H1 (cell line): ENCODE data around the gene AIFM3. TPM values are rescaled to one million over a fixed set of nuclear protein-coding genes. Genes with fewer than 3 reads are reported as not detected.
A peak's percentile ranks its signal among the peaks of the same experiment; 100 is the strongest.

Experiments used
- CTCF ChIA-PET: fragments of 300-600 bp; sonication (Branson Sonifier 250); formaldehyde crosslinking; loops from one replicate; lab custom pipeline; 2021; ENCODE audit not compliant: partially characterized antibody; lab: Charles Lee
- POLR2A ChIA-PET: fragments of 300-600 bp; sonication (Branson Sonifier 250); formaldehyde crosslinking; loops from one replicate; lab custom pipeline; 2021; ENCODE audit warnings: inconsistent platforms; ENCODE audit not compliant: partially characterized antibody; lab: Charles Lee
- DNase-seq, 2 experiments: peaks; one replicate each; pipeline versions ENCODE4 v3.0.0 to v3.0.0-alpha.2; 2010 to 2022; ENCODE audit warnings: low spot score in 2 of 2, low read depth in 1 of 2, mixed read lengths in 1 of 2
- FAIRE-seq: peaks from 2 replicates; lab custom pipeline; 2011; peaks lifted over from hg19 to GRCh38; lab: Jason Lieb, UNC
- H2AFZ ChIP-seq: 2 replicates; pipeline ENCODE4 v1.8.1; 2012; ENCODE audit warnings: low read length, inconsistent platforms
- H2AK5ac ChIP-seq: 2 replicates; pipeline ENCODE4 v1.6.1; 2013; ENCODE audit warnings: low read depth, low read length
- H2BK120ac ChIP-seq: replicated peaks from 2 replicates; pipeline ENCODE3; 2013; ENCODE audit warnings: low read depth, low read length, inconsistent platforms
- H2BK12ac ChIP-seq: 2 replicates; pipeline ENCODE4 v1.6.1; 2013; ENCODE audit warnings: low read depth, low read length
- H2BK15ac ChIP-seq: 2 replicates; pipeline ENCODE4 v1.6.1; 2013; ENCODE audit warnings: low read length
- H2BK20ac ChIP-seq: 2 replicates; pipeline ENCODE4 v1.6.1; 2013; ENCODE audit warnings: low read length
- H2BK5ac ChIP-seq: 2 replicates; pipeline ENCODE4 v1.6.1; 2013; ENCODE audit warnings: low read depth, low read length
- H3K14ac ChIP-seq: 2 replicates; pipeline ENCODE4 v1.6.1; 2013; ENCODE audit warnings: inconsistent platforms; ENCODE audit not compliant: insufficient read length
- H3K18ac ChIP-seq: 2 replicates; pipeline ENCODE4 v1.6.1; 2013; ENCODE audit warnings: low read length; ENCODE audit errors: extremely low read depth
- H3K23ac ChIP-seq: 2 replicates; pipeline ENCODE4 v1.6.1; 2013; ENCODE audit warnings: inconsistent platforms; ENCODE audit not compliant: insufficient read length
- H3K23me2 ChIP-seq: 2 replicates; pipeline ENCODE4 v1.6.1; 2013; ENCODE audit warnings: low read depth, low read length
- H3K27ac ChIP-seq: 2 replicates; pipeline ENCODE4 v1.6.1; 2011; ENCODE audit warnings: low read depth, low read length, inconsistent platforms
- H3K27me3 ChIP-seq, 4 experiments: replicated peaks in 1 of 4; 1 replicate in 1 of 4; 2 replicates in 3 of 4; pipeline versions ENCODE4 v1.6.1 to v1.8.1; 2011 to 2013; ENCODE audit warnings: low read length in 3 of 4, mild to moderate bottlenecking in 3 of 4, inconsistent platforms in 2 of 4, mixed read lengths in 2 of 4, moderate library complexity in 1 of 4; ENCODE audit not compliant: control insufficient read depth in 3 of 4, insufficient read depth in 3 of 4; ENCODE audit errors: extremely low read depth in 1 of 4
- H3K36me3 ChIP-seq, 4 experiments: 2 replicates each; pipeline versions ENCODE4 v1.6.1 to v1.8.1; 2011 to 2013; ENCODE audit warnings: mild to moderate bottlenecking in 4 of 4, low read length in 3 of 4, moderate library complexity in 2 of 4, control low read depth in 1 of 4, inconsistent platforms in 1 of 4; ENCODE audit not compliant: insufficient read depth in 4 of 4, control insufficient read depth in 2 of 4
- H3K4ac ChIP-seq: replicated peaks from 2 replicates; pipeline ENCODE3; 2013; ENCODE audit warnings: low read length, low read depth, mixed read lengths, inconsistent platforms; ENCODE audit not compliant: insufficient read length
- H3K4me1 ChIP-seq, 4 experiments: replicated peaks in 1 of 4; 1 replicate in 1 of 4; 2 replicates in 3 of 4; pipeline versions ENCODE4 v1.6.1 to v1.8.1; 2011 to 2013; ENCODE audit warnings: low read length in 3 of 4, inconsistent platforms in 2 of 4, mixed read lengths in 1 of 4; ENCODE audit not compliant: insufficient read depth in 4 of 4, control insufficient read depth in 3 of 4
- H3K4me2 ChIP-seq, 2 experiments: 2 replicates each; pipeline versions ENCODE4 v1.6.1 to v1.8.1; 2011 to 2013; ENCODE audit warnings: low read depth in 2 of 2, low read length in 2 of 2, control low read depth in 1 of 2, inconsistent platforms in 1 of 2, mild to moderate bottlenecking in 1 of 2; ENCODE audit not compliant: insufficient read depth in 1 of 2
- H3K4me3 ChIP-seq, 4 experiments: fragments of 200-600, 300-600 bp in 1 of 4; sonication (generic), shearing (Covaris generic), sonication (Bioruptor Twin) in 1 of 4; 2 replicates each; pipeline versions ENCODE4 v1.5.1 to v1.8.1; 2011 to 2016; ENCODE audit warnings: low read length in 4 of 4, low read depth in 3 of 4, control low read depth in 2 of 4, inconsistent platforms in 2 of 4, mild to moderate bottlenecking in 2 of 4, mixed read lengths in 1 of 4, moderate library complexity in 1 of 4; ENCODE audit not compliant: insufficient read depth in 2 of 4; ENCODE audit errors: extremely low read depth in 1 of 4
- H3K56ac ChIP-seq: replicated peaks from 2 replicates; pipeline ENCODE3; 2013; ENCODE audit warnings: low read depth, mild to moderate bottlenecking, mixed read lengths, low read length, inconsistent platforms; ENCODE audit not compliant: insufficient read length
- H3K79me1 ChIP-seq: 2 replicates; pipeline ENCODE4 v1.6.1; 2013; ENCODE audit warnings: low read depth, low read length, control low read depth
- H3K79me2 ChIP-seq, 2 experiments: 2 replicates each; pipeline versions ENCODE4 v1.6.1 to v1.8.1; 2012 to 2013; ENCODE audit warnings: low read length in 2 of 2, mild to moderate bottlenecking in 2 of 2, inconsistent platforms in 1 of 2; ENCODE audit not compliant: insufficient read depth in 2 of 2, control insufficient read depth in 1 of 2
- H3K9ac ChIP-seq, 4 experiments: replicated peaks in 1 of 4; 1 replicate in 1 of 4; 2 replicates in 3 of 4; pipeline versions ENCODE4 v1.6.1 to v1.8.1; 2011 to 2013; ENCODE audit warnings: low read depth in 3 of 4, low read length in 3 of 4, control low read depth in 2 of 4, mild to moderate bottlenecking in 2 of 4, moderate library complexity in 2 of 4, inconsistent platforms in 1 of 4; ENCODE audit errors: extremely low read depth in 1 of 4
- H3K9me3 ChIP-seq, 2 experiments: 2 replicates each; pipeline versions ENCODE4 v1.6.1 to v1.8.1; 2012 to 2013; ENCODE audit warnings: mild to moderate bottlenecking in 2 of 2, moderate library complexity in 2 of 2, control low read depth in 1 of 2, inconsistent platforms in 1 of 2, low read depth in 1 of 2, low read length in 1 of 2, mixed read lengths in 1 of 2; ENCODE audit not compliant: insufficient read depth in 2 of 2
- H4K20me1 ChIP-seq, 2 experiments: replicated peaks in 1 of 2; 2 replicates each; pipeline versions ENCODE3 to v1.8.1; 2011 to 2013; ENCODE audit warnings: inconsistent platforms in 2 of 2, low read length in 2 of 2, mild to moderate bottlenecking in 1 of 2; ENCODE audit not compliant: insufficient read depth in 2 of 2, control insufficient read depth in 1 of 2
- H4K5ac ChIP-seq: 2 replicates; pipeline ENCODE4 v1.6.1; 2013; ENCODE audit warnings: low read length, low read depth, mixed read lengths, inconsistent platforms; ENCODE audit not compliant: insufficient read length
- H4K8ac ChIP-seq: 2 replicates; pipeline ENCODE4 v1.8.0; 2013; ENCODE audit warnings: mild to moderate bottlenecking, moderate library complexity, low read length, inconsistent platforms; ENCODE audit not compliant: insufficient read depth; ENCODE audit errors: extremely low read depth
- H4K91ac ChIP-seq: replicated peaks from 2 replicates; pipeline ENCODE3; 2013; ENCODE audit warnings: low read length, mixed read lengths, inconsistent platforms; ENCODE audit not compliant: insufficient read length
- EGR1 ChIP-seq: IDR thresholded peaks from 2 replicates; pipeline ENCODE4 v1.6.1; 2011; ENCODE audit warnings: low read depth, low read length, borderline replicate concordance
- EZH2 ChIP-seq: fragments of 200-600 bp; sonication (generic); IDR thresholded peaks from 2 replicates; pipeline ENCODE4 v1.7.1; 2012; ENCODE audit warnings: low read depth, mild to moderate bottlenecking, moderate library complexity, low read length, inconsistent platforms; ENCODE audit not compliant: severe bottlenecking
- GTF2F1 ChIP-seq: IDR thresholded peaks from 2 replicates; pipeline ENCODE4 v1.6.1; 2012; ENCODE audit warnings: low read depth, low read length, improper control_type of control experiment, borderline replicate concordance
- JUND ChIP-seq: IDR thresholded peaks from 2 replicates; pipeline ENCODE4 v1.6.1; 2011; ENCODE audit warnings: mild to moderate bottlenecking, improper control_type of control experiment, low read length
- POLR2AphosphoS5 ChIP-seq: IDR thresholded peaks from 2 replicates; pipeline ENCODE4 v1.6.1; 2011; ENCODE audit warnings: low read depth, low read length
- POU5F1 ChIP-seq: IDR thresholded peaks from 2 replicates; pipeline ENCODE4 v1.6.1; 2011; ENCODE audit warnings: low read depth, mild to moderate bottlenecking, low read length, moderate library complexity
- SIN3A ChIP-seq, 2 experiments: IDR thresholded peaks in 1 of 2; conservative IDR thresholded peaks in 1 of 2; 2 replicates each; pipeline ENCODE4 v1.6.1; 2011 to 2012; ENCODE audit warnings: low read length in 2 of 2, improper control_type of control experiment in 1 of 2, low read depth in 1 of 2, mild to moderate bottlenecking in 1 of 2
- SP1 ChIP-seq: IDR thresholded peaks from 2 replicates; pipeline ENCODE4 v1.6.1; 2011; ENCODE audit warnings: low read depth, low read length
- SRF ChIP-seq: IDR thresholded peaks from 2 replicates; pipeline ENCODE4 v1.6.1; 2011; ENCODE audit warnings: mild to moderate bottlenecking, low read depth, low read length, moderate library complexity
- TCF12 ChIP-seq: IDR thresholded peaks from 2 replicates; pipeline ENCODE4 v1.6.1; 2011; ENCODE audit warnings: low read depth, mild to moderate bottlenecking, low read length
- TEAD4 ChIP-seq: IDR thresholded peaks from 2 replicates; pipeline ENCODE4 v1.6.1; 2012; ENCODE audit warnings: low read depth, low read length, inconsistent platforms, mixed read lengths
- YY1 ChIP-seq: IDR thresholded peaks from 2 replicates; pipeline ENCODE4 v1.6.1; 2011; ENCODE audit warnings: low read depth, mild to moderate bottlenecking, low read length
- ZNF274 ChIP-seq: IDR thresholded peaks from 2 replicates; pipeline ENCODE4 v1.7.0; 2012; ENCODE audit warnings: low read length, borderline replicate concordance; ENCODE audit errors: extremely low read depth
- WGBS, 2 experiments: shearing (Covaris generic) in 1 of 2; methylation state at CpG; one replicate each; pipeline versions ENCODE4 v1.1.6 to v1.1.7; 2013 to 2015; ENCODE audit warnings: low lambda C conversion rate in 2 of 2, mixed read lengths in 2 of 2, inconsistent platforms in 1 of 2, low coverage in 1 of 2, missing lambda C conversion rate in 1 of 2; ENCODE audit not compliant: insufficient replicate concordance in 2 of 2, insufficient coverage in 1 of 2, insufficient read length in 1 of 2; ENCODE audit errors: extremely low coverage in 1 of 2, missing lambda C conversion rate in 1 of 2; 5-methylcytosine and 5-hydroxymethylcytosine counted together
- polyA plus RNA-seq, 7 experiments: library from polyadenylated mRNA; depleted of rRNA in 3 of 7; stranded (reverse) in 5 of 7; unstranded in 2 of 7; fragments of >200 nt in 5 of 7; fragments of 200-250 nt in 2 of 7; gene quantifications; 1 replicate in 5 of 7; 2 replicates in 1 of 7; 4 replicates in 1 of 7; pipeline versions ENCODE4 v1.2.1 to v1.2.3, GENCODE V29; 2011 to 2013; ENCODE audit warnings: missing spikeins in 2 of 7, mixed read lengths in 2 of 7
- total RNA-seq: library from RNA; stranded (reverse); fragmentation: NEBNext Ultra II Directional; extraction: Animal tissue kit (Norgen Biotek cat#: 25700); gene quantifications from 2 replicates; pipeline ENCODE4 v1.2.1, GENCODE V29; 2021

AIFM3 gene
- total and polyA plus RNA-seq, 2 of the 8 experiments (the other 6 are each of a cell fraction or from before 2014, with no cell fraction given), result 0.86 to 1.4 TPM

DNA sequence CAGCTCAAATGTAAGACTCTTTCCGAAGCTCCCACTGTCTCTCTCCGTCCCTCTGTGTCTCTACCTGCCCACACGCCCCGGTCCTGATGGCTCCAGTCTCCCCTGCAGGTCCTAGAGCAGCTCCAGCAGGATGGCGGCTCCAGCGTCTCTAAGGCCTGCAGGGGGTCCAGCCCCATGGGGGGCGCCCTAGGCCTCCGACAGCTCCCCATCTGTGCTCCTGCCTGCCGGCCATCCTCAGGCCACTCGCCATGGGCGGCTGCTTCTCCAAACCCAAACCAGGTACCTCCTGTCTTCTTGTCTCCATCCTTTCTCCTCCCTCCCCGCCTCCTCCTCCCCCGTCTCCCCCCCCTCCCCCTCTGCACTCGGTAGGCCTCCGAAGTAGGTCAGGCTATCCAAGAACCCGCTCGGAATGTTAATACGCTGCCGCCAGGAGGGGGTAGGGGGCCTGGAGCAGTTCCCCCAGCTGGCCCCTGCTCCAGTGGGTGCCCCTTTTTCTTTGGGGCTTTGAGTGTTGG, 699 bp downstream of the AIFM3 start:
- FAIRE-seq, result no peak
- CTCF ChIA-PET, result interaction anchor here (0.7 to 10.9 kb wide), 6 partner anchors 8 to 82 kb away, joined by 3 to 115 read pairs (median 9); partner anchors contain the start of gene THAP7
- POLR2A ChIA-PET, result interaction anchor here (1.8 to 2.2 kb wide), 3 partner anchors 10 to 79 kb away, joined by 5 to 15 read pairs (median 6); no protein-coding TSS in a partner anchor
- no peak overlapping the region for H2BK15ac ChIP-seq
- H3K23me2 ChIP-seq, result peaks cover 2% of the 10 kb centered on the region; the same call in 1 of the 2 replicates
- no peak overlapping the region for H2BK5ac ChIP-seq
- DNase-seq, result peak in 1 of 2 experiments; percentile 72
- no peak overlapping the region for H2BK20ac ChIP-seq
- peaks cover 6 to 11% of the 10 kb centered on the region in 2 experiments for H4K20me1 ChIP-seq
- H4K5ac ChIP-seq, result no peak overlapping the region
- peaks cover 34 to 68% (median 56%) of the 10 kb centered on the region in 4 experiments for H3K27me3 ChIP-seq
- H3K9me3 ChIP-seq, result no peaks in the 10 kb centered on the region
- H2BK120ac ChIP-seq, result no peak overlapping the region
- no peak overlapping the region for H3K27ac ChIP-seq
- H3K56ac ChIP-seq, result no peak overlapping the region
- H3K14ac ChIP-seq, result no peak overlapping the region
- peaks cover 0 to 19% (median 13%) of the 10 kb centered on the region in 4 experiments; a peak in 6 of 7 replicates for H3K4me1 ChIP-seq
- H2AFZ ChIP-seq, result no peak overlapping the region
- no peaks in the 10 kb centered on the region for H3K79me1 ChIP-seq
- peak overlapping the region; percentile 35 to 61 for H3K4me2 ChIP-seq
- no peak overlapping the region for H2BK12ac ChIP-seq
- no peaks in the 10 kb centered on the region for H3K36me3 ChIP-seq
- no peak overlapping the region for H4K8ac ChIP-seq
- H3K4me3 ChIP-seq, result peak overlapping the region in 1 of 4 experiments; percentile 39; a peak in 2 of 8 replicates
- H3K79me2 ChIP-seq, result no peaks in the 10 kb centered on the region
- no peak overlapping the region for H3K4ac ChIP-seq
- no peak overlapping the region for H3K9ac ChIP-seq
- no peak overlapping the region; the same call in 1 of the 2 replicates for H3K18ac ChIP-seq
- H3K23ac ChIP-seq, result no peak overlapping the region
- H2AK5ac ChIP-seq, result no peak overlapping the region
- WGBS, 2 experiments, result 19% methylated on average over 11 of the region's 19 CpGs; no CpG with 5 or more reads in 1 of the 2 experiments
- H4K91ac ChIP-seq, result no peak overlapping the region
- no peak for TF ChIP-seq YY1
- TF ChIP-seq SRF, result no peak
- peak; percentile 22 for TF ChIP-seq EZH2
- TF ChIP-seq JUND, result no peak
- peak; percentile 89 for TF ChIP-seq POLR2AphosphoS5
- TF ChIP-seq SP1, result no peak
- TF ChIP-seq GTF2F1, result no peak
- no peak for TF ChIP-seq SIN3A (conservative IDR thresholded peaks at IDR 0.05 in 1 of 2, IDR thresholded peaks at IDR 0.05 in 1 of 2; ENCODE audit: low read depth in 1 of 2, low read length in 2 of 2)
- TF ChIP-seq ZNF274, result no peak
- TF ChIP-seq EGR1, result no peak
- no peak for TF ChIP-seq TEAD4
- TF ChIP-seq TCF12, result peak; percentile 73; the same call in 1 of the 2 replicates
- TF ChIP-seq POU5F1, result no peak
